DMS79 (cell line): Measurements from ENCODE around the gene JPH4.

Experiments
- DNase-seq: peaks from one replicate; lab custom pipeline; 2025; lab: John Stamatoyannopoulos, UW

The JPH4 gene

GRCh38 chr14:23563473-23564180 is 15.0 kb downstream of the JPH4 start:
- DNase-seq: no peak

GRCh38 chr14:23562822-23563472 is 15.6 kb downstream of the JPH4 start:
- DNase-seq: peak; percentile 48

- DNase-seq: no peak
Measured at GRCh38 chr14:23561873-23562821, 16.4 kb downstream of the JPH4 start.

GRCh38 chr14:23561259-23561658 is 17.3 kb downstream of the JPH4 start:
- DNase-seq: no peak

- DNase-seq: no peak
Measured at GRCh38 chr14:23559926-23560520, 18.6 kb downstream of the JPH4 start.

GRCh38 chr14:23559010-23559925 is 19.3 kb downstream of the JPH4 start:
- DNase-seq: no peak

GRCh38 chr14:23558346-23559009 is 20.1 kb downstream of the JPH4 start:
- DNase-seq: no peak

- DNase-seq: no peak
Measured at GRCh38 chr14:23557946-23558345, 20.6 kb downstream of the JPH4 start.

GRCh38 chr14:23557521-23557920 is 21.1 kb downstream of the JPH4 start:
- DNase-seq: no peak

GRCh38 chr14:23556700-23557440 is 21.7 kb downstream of the JPH4 start:
- peak; percentile 22 for DNase-seq

GRCh38 chr14:23555882-23556699 is 22.5 kb downstream of the JPH4 start, which contains the start of gene THTPA:
TSS of gene THTPA (plus strand) at chr14:23556271. CDS start at chr14:23556758, 487 bp downstream.
- DNase-seq: peak; percentile 91

GRCh38 chr14:23555533-23555881 is 23.1 kb downstream of the JPH4 start:
- DNase-seq: no peak

- peak; percentile 87 for DNase-seq
Measured at GRCh38 chr14:23551266-23552028, 27.1 kb downstream of the JPH4 start, which contains the start of gene ZFHX2. TSS of gene ZFHX2 (minus strand) at chr14:23551765. CDS start at chr14:23535325, 16,440 bp downstream.

GRCh38 chr14:23550812-23551265 is 27.8 kb downstream of the JPH4 start:
- DNase-seq: no peak

GRCh38 chr14:23550131-23550811 is 28.3 kb downstream of the JPH4 start:
- DNase-seq: no peak

GRCh38 chr14:23548351-23549318 is 30.0 kb downstream of the JPH4 start:
- no peak for DNase-seq
